NCI-H1105 treated with DMSO at 0.1 percent for 48 hours (cell line): ENCODE measurements around the gene SEMA5A.

Experiments used
- DNase-seq: peaks from one replicate; lab custom pipeline; 2025; lab: John Stamatoyannopoulos, UW

SEMA5A gene

DNA sequence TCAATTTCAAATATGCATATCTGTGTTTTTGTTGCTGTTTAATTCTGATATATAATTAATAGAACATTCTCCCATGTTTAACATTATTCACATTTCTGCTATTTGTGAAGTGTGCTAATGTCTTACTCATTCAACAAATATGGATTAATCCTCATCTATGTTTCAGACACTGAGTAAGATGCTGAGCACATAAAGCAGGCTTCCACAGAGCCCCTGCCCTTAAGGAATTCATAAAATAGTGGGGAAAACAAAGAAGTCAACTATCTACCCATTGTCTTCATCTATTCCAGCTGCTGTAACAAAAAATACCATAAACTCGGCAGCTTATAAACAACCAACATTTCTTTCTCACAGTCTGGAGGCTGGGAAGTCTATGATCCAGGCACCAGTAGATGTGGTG lies 333.3 kb downstream of the SEMA5A start:
- no peak for DNase-seq

DNA sequence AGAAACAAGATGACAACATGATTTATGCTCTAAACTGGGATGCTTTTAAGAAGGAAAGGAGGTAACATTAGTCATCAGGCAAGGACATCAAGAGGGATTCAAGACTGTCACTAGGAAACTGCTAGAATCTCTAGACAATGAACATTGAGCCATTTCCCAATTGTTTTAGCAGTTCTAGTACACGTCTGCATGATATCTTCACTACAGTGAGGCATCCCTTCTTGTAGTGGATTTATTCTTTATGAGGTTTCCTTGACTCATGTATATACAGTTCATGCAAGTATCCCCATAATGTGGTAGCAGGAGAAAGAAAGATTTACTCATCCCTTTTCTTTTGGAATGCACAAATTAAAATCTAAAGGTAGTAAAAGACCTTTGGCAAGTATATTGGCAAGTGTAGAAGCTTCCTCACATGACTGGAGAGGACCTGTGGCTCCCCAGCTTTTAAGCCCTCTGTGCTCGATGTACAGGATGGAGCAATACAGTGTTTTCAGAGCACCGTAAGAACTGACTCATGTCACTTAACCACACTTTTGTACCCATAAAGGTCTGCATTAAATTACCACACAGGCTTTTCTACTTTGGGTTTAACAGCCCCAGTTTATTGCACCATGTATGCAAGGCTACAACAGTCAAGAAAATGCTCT lies 335.9 kb downstream of the SEMA5A start:
- no peak for DNase-seq

DNA sequence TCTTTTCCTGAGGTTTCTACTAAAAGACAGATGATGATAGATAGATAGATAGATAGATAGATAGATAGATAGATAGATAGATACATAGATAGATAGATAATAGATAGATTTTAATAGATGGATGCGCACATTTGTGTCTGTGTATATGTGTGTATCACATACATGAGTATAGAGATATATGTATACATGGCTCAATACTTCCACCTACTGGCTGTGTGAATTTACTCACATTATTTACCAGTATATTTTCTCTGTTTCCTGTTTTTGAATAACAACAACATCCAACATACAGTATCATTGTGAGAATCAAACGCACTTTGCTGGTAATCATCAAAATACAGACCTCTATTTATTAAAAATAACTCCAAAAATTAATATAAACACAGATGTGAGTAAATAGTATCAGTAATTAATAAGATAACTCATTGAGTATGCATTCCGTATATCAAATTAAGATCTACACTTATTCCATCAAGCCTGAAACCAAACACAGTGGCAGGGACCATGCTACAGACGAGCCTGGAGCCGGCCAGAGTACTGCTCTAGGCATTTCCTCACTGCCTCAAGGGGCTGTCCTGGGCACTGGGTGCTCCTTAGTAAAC lies 338.0 kb downstream of the SEMA5A start:
- peak; percentile 65 for DNase-seq

DNA sequence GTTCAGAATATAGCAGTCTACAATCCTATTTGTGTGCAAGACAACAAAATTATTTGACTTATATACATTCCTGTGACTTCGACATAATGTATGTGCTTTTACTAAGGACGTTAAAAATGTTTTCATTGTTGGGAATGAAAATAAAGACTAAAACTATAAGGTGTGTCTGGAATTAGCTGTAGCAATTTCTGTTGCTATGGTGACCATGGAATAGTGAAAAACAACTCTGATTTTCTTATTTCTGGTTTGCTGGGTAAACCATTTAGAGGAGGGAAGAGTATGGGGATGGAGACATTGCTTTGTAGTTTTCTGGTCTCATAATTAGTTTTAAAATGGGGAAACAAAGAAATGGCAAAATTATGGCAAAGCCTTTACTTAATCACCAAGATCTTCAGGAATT lies 343.2 kb downstream of the SEMA5A start:
- no peak for DNase-seq

DNA sequence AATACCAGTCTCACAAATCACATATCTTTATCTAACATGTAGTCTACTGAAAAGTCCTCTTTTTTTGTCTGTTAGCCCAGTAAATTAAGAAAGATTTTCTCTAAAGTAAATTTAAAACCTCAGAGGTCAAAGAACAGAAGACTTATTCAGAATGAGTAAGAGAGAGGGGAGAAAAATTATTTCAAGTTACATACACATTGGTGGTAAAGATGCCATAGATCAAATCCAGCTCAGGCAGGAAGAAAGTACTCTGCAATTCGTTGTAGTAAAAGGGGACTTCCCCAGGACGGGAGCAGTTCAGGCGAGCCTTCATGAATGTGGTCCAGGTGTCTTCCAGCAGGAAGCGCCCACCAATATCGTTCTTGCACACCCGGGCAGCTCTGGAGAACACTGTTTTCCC lies 344.1 kb downstream of the SEMA5A start:
- no peak for DNase-seq

DNA sequence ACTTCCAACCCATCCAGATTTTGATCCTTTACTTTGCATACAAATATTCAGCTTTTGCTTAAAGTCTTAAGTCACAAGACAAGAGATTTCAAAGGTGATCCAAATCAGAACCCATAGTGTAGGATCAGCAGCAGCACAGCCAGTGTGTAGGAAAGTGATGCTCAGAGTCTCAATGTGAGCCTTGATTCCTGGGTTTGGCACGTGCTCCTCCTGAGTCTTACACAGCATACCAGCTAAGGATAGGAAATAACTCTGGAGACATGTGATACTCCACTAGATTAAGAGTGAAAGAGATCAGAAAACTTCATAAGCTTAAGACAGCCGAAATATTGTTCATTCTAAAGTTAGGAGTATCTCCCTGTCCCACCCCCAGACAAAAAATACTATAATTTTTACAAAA lies 344.9 kb downstream of the SEMA5A start:
- DNase-seq = no peak

DNA sequence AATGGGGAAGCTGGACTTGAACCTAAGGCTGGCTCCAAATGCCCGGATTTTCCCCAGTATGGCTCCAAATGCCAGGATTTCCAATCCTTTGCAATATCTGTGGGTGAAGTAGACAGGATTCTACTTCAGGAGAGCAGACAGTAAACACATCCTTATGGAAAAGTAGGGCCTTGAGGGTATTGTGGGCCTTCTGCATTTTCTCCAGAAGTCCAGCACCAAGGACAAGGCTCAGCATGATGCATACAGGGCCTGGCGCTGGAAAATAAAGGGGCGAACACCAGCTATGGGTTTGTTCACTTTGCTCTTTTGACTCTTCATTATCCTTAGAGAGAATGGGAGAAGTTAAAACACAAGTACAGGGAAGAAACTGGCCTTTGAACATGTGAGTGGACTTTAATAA lies 347.5 kb downstream of the SEMA5A start:
- no peak for DNase-seq

DNA sequence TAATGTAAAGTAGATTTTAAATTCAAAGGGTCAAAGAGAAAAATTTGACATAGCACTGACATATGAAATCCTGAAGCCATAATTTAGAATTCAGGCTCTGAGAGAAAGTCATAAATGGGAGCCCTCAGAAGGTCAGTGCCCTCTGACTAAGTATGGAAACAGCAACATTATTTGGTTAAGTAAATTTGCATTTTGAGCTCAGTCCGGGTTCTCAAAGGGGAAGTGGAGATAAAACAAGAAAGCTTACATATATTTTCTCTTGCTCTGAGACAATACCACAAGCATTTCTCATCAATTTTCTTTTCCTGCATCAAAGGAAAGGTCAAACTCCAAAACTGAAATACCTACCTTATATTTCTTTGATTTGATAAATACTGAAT lies 348.0 kb downstream of the SEMA5A start:
- DNase-seq = no peak

DNA sequence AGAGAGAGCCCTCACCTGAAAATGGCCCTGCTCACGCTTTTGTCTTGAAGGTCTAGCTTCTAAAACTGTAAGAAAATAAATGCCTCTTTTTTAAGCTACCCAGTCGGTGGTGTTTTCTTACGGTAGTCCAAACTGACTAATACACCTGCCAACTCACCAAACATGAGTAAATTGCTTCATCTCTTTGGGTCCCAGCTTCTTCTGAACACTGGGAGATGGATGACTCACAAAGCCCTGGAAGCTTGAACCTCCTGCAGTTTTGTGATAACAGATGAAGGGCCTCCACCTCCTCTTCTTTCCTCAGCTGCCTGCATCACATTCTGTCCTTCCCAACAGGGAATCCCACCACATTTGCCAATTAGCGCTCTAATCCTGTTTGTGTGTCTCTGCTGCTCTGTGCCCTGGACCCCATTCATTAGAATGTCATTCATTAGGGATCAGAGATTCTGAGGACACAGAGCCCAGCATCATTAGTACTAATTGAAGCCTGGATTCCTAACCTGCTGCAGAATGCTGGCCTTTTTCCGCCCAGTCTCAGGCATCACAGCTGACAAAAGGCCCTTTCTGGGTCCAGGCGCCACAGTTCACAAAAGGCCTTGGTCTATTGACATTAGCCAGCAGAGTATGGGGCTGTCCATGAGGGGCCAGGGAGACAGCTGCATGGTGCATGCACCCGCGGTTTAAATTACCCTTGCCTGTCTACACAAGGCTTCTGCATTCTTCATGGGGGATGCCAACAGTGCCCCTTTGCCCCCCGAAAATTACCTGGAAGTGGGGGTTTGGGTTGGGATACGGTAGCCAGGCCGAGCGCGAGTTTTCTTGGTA lies 349.3 kb downstream of the SEMA5A start:
- no peak for DNase-seq

DNA sequence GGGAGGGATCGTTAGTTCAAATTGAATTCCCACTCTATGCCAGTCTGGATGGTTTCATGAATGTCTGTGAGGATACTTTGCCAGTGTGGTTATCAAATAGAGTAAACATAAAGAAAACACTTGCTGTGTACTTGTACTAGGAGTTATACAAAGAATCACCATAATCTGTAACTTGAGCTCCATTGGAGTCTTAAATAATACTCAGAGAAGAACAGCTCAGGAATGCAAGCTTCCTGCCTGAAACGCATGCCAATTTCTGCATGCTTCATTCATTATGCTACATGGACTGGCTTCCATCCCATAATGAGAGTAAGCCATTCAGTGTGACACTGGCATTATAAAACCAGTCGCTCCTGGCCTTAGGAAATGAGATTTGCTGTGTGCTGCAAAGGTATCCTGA lies 351.4 kb downstream of the SEMA5A start:
- DNase-seq = no peak

DNA sequence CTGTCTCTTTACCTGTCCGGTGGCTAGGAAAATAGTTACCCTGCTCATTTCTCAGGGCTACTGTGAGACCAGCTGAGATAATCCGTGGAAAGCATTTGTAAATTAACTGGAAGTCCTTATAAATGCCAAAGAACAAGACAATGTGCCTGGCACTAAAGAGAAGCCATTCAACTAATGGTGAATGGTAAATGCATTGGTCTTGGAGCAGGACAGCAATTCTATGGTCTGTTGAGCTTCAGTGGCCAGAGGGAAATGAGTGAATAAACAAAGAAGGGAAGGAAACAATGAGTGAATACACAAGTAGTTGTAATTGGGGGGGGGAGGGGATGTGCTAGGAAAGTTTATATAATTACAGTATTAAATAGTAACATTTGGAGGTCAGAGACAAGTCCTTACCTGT lies 353.6 kb downstream of the SEMA5A start:
- DNase-seq = no peak

DNA sequence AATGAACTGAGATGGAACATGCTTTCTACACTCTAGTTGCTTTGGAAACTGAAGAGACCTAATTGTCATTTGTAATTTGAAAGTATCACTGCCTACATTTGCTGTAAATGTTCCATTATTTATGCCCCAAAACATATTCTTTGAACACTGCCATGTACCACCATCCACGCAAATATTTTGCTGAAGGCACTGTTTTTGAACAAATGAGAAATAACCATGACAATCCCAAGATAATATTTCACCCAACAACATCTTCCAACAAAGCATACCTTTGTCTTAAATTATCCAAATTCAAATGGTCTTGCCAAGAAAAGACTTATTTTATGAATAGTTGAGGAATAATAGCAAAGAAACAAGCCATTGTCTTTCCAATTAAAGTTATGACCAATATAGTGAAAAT lies 356.2 kb downstream of the SEMA5A start:
- DNase-seq = no peak

DNA sequence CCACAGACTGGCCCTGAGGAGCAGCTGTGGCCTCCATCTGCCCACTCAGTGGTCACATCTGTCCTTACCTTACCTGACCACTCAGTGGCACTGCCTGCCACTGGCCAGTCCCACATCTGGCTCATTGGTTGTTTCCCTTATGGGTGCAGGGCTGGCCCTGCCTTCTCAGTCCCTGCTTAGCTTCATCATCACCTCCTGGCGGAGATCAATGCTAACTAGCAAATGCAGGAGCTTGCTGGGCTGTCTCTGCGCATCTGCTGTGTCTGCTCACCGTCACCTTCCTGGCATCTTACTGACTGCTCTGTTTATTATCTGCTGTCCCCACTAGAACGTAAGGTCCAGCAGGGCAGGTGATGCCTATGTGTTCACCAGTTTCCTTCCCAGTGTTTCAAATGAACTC lies 356.9 kb downstream of the SEMA5A start:
- no peak for DNase-seq

DNA sequence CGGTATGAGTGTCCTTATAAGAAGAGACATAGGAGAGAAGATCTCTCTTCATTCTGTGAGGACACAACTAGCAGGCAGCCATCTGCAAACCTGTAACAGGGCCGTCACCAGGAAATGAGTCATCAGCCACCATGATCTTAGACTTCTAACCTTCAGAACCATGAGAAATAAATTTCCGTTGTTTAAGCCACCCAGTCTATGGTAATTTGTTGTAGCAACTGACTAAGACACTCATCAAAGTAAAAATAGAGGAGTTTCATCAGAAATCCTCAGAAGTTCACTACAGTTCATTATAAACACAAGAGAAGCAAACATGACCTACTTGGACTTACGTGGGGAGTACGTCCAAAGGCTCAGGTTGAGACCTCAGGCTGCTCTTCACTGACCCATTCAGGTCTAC lies 357.7 kb downstream of the SEMA5A start:
- no peak for DNase-seq

DNA sequence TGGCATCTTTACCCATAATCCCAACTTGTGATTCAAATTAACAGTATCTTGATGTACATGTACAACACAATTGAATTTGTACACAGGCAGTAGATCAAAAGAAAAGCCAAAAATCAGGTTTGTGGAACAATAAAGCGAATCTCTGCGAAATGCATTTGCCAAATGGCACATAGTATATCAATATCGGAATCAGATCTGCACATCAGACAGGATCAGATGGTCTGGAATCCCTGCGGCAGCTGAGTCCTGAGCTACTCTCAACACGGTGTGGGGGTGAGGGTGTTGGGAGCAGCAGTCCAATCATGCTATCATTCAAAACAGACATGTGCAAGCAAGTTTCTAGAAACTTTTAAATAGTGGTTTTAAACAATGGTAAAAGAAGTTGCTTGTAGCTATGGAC lies 358.3 kb downstream of the SEMA5A start:
- DNase-seq = no peak

DNA sequence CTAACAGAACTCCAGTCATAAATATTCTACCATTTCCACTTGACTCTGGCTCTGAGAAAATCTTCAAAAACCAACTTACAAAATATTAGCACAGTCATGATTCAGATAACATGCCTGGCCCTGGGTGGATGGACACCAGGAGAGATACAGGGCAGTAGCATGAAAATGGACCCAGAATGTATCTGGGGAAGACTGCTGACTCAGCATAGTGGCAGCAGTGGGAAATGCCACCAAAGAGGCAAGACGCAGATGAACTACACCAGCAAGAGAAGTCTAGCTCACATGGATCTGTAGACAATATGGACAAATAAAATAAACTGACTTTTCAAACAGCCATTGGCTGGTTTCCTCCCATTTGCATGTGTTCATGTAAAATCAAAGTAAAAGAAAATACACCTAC lies 359.8 kb downstream of the SEMA5A start:
- DNase-seq = no peak

DNA sequence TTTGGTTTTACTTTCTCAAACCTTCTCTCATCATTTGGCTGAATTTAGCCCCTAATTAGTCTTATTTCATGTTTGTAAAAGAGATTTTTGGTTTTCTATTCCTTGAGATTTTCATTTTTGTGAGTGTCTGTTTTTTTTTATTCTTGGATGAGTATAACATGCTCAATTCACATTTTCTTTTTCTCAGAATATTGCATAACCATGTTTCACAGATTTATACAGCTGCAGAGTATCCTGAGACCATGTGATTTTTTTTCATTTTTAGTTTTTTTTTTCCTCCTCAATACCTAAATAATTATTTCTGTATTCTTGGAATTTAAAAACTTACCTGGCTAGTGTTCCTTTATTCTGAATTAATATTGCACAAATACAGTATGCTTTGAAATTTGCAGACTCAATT lies 361.9 kb downstream of the SEMA5A start:
- DNase-seq = no peak

DNA sequence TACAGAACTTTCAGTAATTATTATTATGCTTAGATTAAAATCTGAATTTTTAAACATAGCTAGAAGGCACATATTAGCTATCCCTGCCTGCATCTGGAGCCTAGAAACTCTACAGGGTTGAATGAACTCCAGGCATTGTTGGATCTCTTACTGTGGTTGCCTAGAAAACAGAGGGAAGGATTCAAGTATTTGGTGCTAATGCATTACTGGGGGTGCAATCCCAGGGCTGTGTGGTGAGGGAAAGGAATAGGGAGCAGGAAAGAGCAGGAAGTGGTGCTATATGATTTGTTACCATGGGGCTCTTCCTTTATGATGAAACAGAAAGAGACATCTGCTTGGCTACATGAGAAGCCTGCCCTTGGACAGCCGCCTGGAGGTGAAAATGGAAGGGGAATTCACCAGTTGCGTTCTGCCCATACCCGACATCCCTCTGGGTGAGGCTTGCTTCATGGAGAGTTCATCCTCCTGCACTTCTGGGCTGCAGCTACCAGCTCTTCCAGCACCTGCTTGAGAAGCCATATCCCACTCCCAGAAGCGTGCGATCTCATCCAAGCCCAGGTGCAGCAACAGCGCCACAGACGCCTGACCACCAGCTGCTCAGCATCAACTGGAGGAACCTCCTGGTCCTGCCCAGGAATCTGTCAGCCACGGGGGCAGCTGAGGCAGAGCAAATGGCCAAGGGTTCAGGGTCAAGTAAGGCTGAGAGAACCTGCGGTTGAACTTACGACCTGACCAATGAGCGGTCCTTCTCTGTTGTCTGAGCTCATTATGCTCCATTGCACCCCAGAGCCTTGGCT lies 362.8 kb downstream of the SEMA5A start:
- DNase-seq = no peak

DNA sequence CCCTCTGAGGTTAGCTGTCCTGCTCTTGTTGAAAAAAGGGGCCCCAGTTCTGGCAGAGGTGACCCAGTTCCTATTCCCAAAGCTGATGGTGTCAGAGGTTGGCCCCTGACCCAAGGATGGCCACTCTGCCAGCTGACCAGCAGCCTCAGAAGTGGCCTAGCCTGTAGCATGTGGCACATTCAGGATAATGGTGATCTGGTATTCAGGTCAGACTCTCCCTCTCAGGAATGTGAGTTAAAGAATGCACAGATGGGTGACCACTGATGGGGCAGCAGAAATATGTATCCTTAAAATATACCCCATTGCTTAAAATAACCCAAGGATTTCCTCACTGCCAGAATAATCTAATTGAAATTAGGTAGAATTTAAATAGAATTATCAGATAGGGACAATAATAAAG lies 369.2 kb downstream of the SEMA5A start:
- DNase-seq = no peak

DNA sequence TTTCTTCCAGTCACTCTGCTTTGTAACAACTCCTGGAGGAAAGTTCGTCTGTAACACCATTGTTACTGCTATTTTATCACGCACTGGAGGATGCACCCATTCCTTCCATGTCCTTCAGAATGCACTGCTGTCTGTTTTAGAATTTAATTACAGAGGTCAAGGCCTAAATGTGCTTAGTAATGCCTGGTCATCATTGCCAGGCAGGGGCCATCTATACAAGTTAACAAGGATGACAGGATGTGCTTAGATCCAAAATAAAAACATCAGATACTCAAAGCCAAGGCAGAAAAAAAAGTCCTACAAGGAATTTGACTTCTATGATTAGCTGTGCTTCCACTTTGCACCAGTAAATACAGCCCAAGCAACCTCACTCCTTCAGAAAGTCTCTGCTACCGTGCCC lies 371.4 kb downstream of the SEMA5A start:
- no peak for DNase-seq

DNA sequence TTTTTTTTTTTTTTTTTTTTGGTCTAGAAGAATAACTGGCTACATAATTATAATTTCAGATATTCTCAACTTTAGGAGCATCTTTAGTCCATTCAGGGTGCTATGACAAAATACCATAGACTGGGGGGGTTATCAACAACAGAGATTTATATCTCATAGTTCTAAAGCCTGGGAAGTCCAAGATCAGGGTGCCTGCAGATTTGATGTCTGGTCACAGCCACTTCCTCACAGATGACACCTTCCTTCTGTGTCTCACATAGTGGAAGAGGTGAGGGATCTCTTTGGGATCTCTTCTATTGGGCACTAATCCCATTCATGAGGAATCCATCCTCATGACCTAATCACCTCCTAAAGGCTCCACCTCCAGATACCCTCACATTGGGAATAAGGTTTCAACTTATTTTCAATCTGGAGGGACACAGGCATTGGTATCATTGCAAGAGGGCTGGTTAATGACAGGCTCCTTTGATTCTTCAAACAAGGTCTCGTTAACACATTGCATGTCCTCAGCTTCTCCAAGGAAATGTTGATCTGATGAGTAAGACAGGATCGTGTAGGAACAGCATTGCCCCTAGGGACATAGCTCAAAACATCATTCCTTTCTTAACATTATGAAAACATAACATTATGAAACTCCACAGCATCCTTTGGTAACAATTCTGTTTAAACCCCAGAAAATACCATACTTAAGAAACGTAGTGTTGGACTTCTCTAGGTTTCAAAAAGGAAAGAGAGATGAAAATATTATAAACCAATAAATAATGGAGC lies 372.4 kb downstream of the SEMA5A start:
- DNase-seq = no peak

DNA sequence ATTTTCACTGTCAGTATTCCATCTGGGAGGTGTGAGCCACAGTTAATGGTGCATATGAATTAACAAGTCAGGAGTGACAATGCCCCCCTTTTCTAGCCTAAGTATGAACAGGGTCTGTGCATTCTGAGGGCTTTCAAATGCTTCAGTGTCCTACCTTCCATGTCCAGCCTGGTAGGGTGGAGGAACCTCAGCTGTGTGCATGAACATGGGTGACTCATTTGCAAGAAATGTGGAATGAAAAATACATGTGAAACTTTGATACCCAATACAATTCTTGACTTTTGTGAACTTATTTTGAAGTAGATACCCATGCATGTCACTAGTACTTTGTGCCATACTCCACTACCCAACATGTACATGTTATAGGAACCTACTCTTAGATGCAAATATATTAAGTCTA lies 375.8 kb downstream of the SEMA5A start:
- DNase-seq = no peak
